Chondrocyte (in vitro differentiated cells): ENCODE data around the gene B3GALNT1. TPM values are rescaled to one million over a fixed set of nuclear protein-coding genes. Genes with fewer than 3 reads are reported as not detected.

Experiments used
- DNase-seq: peaks from one replicate; pipeline ENCODE4 v3.0.0; 2021; ENCODE audit warnings: mixed read lengths, low spot score
- H3K27ac Mint-ChIP-seq: one replicate; pipeline ENCODE4 v1.8.0; 2021; ENCODE audit warnings: mild to moderate bottlenecking, moderate library complexity, mixed read lengths; ENCODE audit not compliant: unreplicated experiment
- H3K27me3 Mint-ChIP-seq: 2 replicates; pipeline ENCODE4 v1.8.0; 2021; ENCODE audit warnings: low read depth, mixed read lengths
- H3K36me3 Mint-ChIP-seq: 2 replicates; pipeline ENCODE4 v1.8.0; 2021; ENCODE audit warnings: low read depth, mixed read lengths
- H3K4me1 Mint-ChIP-seq: 2 replicates; pipeline ENCODE4 v1.8.0; 2021; ENCODE audit warnings: low read depth, mild to moderate bottlenecking, mixed read lengths
- H3K4me3 Mint-ChIP-seq: one replicate; pipeline ENCODE4 v1.8.0; 2021; ENCODE audit warnings: mild to moderate bottlenecking, moderate library complexity, mixed read lengths; ENCODE audit not compliant: unreplicated experiment
- H3K9me3 Mint-ChIP-seq: 2 replicates; pipeline ENCODE4 v1.8.0; 2021; ENCODE audit warnings: low read depth, mixed read lengths
- CTCF ChIP-seq: fragments of 200-600 bp; sonication (generic); IDR thresholded peaks from 2 replicates; pipeline ENCODE4 v1.5.0; 2021; ENCODE audit warnings: antibody characterized with exemption, mild to moderate bottlenecking, moderate library complexity
- total RNA-seq: library from RNA; stranded (reverse); gene quantifications from 3 replicates; pipeline ENCODE4 v1.2.1, GENCODE V29; 2021

The B3GALNT1 gene
- total RNA-seq, 1 donor from 2014 or later = 22.0 TPM

DNA sequence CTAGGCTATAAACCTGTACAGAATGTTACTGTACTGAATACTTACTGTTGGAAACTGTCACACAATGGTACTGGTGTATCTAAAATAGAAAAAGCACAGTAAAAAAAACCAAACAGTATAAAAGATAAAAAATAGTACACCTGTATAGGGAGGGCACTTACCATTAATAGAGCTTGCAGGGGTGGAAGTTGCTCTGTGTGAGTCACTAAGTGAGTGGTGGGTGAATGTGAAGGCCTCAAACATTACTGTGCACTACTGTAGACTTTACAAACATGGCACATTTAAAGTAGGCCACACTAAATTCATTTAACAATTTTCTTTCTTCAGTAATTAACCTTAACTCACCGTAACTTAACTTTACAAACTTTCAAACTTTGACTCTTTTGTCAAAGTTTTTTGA, 22.0 kb downstream of the B3GALNT1 start:
- Mint-ChIP-seq H3K9me3 (no peaks in the 10 kb centered on the region), H3K27ac (no peak overlapping the region), H3K4me3 (no peak overlapping the region), H3K4me1 (peaks cover 4% of the 10 kb centered on the region), H3K36me3 (peaks cover 16% of the 10 kb centered on the region), H3K27me3 (no peaks in the 10 kb centered on the region)
- DNase-seq = no peak
- no peak for TF ChIP-seq CTCF

- Mint-ChIP-seq H3K27ac (no peak overlapping the region), H3K36me3 (peaks cover 11% of the 10 kb centered on the region), H3K27me3 (no peaks in the 10 kb centered on the region), H3K9me3 (no peaks in the 10 kb centered on the region), H3K4me1 (peaks cover 14% of the 10 kb centered on the region), H3K4me3 (no peak overlapping the region)
- DNase-seq = no peak
- TF ChIP-seq CTCF = no peak
These were observed 23.1 kb downstream of the B3GALNT1 start for GRCh38 chr3:161082063-161082462.

DNA sequence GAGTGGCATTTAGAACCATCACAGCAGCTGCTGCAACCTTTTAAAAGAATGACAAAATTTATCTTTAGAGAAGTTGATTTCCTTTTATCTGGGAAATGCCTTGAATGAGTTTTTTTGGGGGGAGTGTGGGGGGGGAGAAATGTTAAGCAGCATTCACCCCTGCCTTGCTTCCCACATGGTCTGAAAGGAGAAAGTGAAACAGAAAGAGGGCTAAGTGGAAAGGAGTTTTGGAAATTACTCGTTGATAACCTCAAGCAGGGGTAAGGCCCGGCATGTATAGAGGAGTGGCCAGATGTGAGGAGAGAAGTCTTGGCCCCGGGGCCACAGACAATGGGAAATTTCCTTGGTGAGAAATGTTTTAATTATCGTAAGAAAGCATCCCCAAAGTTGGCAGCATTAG, 23.5 kb downstream of the B3GALNT1 start:
- H3K27ac Mint-ChIP-seq = no peak overlapping the region
- H3K4me1 Mint-ChIP-seq = peaks cover 17% of the 10 kb centered on the region
- H3K4me3 Mint-ChIP-seq = no peak overlapping the region
- peaks cover 11% of the 10 kb centered on the region for H3K36me3 Mint-ChIP-seq
- no peaks in the 10 kb centered on the region for H3K27me3 Mint-ChIP-seq
- no peak for DNase-seq
- H3K9me3 Mint-ChIP-seq = no peaks in the 10 kb centered on the region
- no peak for TF ChIP-seq CTCF

GRCh38 chr3:161073181-161073580, 32.0 kb downstream of the B3GALNT1 start:
- no peaks in the 10 kb centered on the region for H3K36me3 Mint-ChIP-seq
- no peak for DNase-seq
- no peak overlapping the region for H3K27ac Mint-ChIP-seq
- H3K9me3 Mint-ChIP-seq = no peaks in the 10 kb centered on the region
- no peak overlapping the region for H3K4me3 Mint-ChIP-seq
- H3K4me1 Mint-ChIP-seq = peaks cover 38% of the 10 kb centered on the region
- TF ChIP-seq CTCF = no peak
- no peaks in the 10 kb centered on the region for H3K27me3 Mint-ChIP-seq

- no peak overlapping the region for H3K4me3 Mint-ChIP-seq
- H3K27ac Mint-ChIP-seq = no peak overlapping the region
- H3K9me3 Mint-ChIP-seq = no peaks in the 10 kb centered on the region
- peaks cover 35% of the 10 kb centered on the region for H3K4me1 Mint-ChIP-seq
- no peak for TF ChIP-seq CTCF
- H3K36me3 Mint-ChIP-seq = no peaks in the 10 kb centered on the region
- no peaks in the 10 kb centered on the region for H3K27me3 Mint-ChIP-seq
- no peak for DNase-seq
These were observed 32.4 kb downstream of the B3GALNT1 start for GRCh38 chr3:161072751-161073150.
